GM12878 (cell line): ENCODE data around the gene SEMA4D. TPM values are rescaled to one million over a fixed set of nuclear protein-coding genes. Genes with fewer than 3 reads are reported as not detected.

Source experiments
- CBX5 ChIP-seq: sonication (generic); IDR thresholded peaks from 2 replicates; pipeline ENCODE4 v1.6.1; 2016; ENCODE audit warnings: low read depth, moderate library complexity, mild to moderate bottlenecking, inconsistent platforms
- EZH2 ChIP-seq: IDR thresholded peaks from 2 replicates; pipeline ENCODE4 v1.6.1; 2012; ENCODE audit warnings: low read depth, mild to moderate bottlenecking, control low read depth, inconsistent platforms, low read length, borderline replicate concordance; ENCODE audit not compliant: control insufficient read depth
- FOS ChIP-seq: IDR thresholded peaks from 3 replicates; pipeline ENCODE4 v1.6.1; 2011; ENCODE audit warnings: borderline replicate concordance; ENCODE audit not compliant: insufficient read length; ENCODE audit errors: extremely low read depth
- NRF1 ChIP-seq: conservative IDR thresholded peaks from 2 replicates; pipeline ENCODE4 v1.6.1; 2011; ENCODE audit warnings: mild to moderate bottlenecking, low read depth, low read length, improper control_type of control experiment
- SREBF2 ChIP-seq: IDR thresholded peaks from 2 replicates; pipeline ENCODE4 v1.6.1; 2012; ENCODE audit warnings: mild to moderate bottlenecking, low read length
- ZNF217 ChIP-seq: fragments of 450-650 bp; IDR thresholded peaks from 2 replicates; pipeline ENCODE4 v1.6.1; 2017; ENCODE audit warnings: antibody characterized with exemption, mild to moderate bottlenecking
- polyA plus RNA-seq, 11 experiments: library from polyadenylated mRNA; depleted of rRNA in 4 of 11; unstranded in 6 of 11; stranded (reverse) in 5 of 11; fragments of >200 nt; fragmentation: Nextera tagmentation in 4 of 11; fragmentation: Illumina TruSeq in 1 of 11; extraction: Ambion mirVana in 4 of 11; extraction: Trizol in 1 of 11; gene quantifications; 1 replicate in 1 of 11; 2 replicates in 10 of 11; pipeline versions ENCODE4 v1.2.1 to v1.2.3, GENCODE V29; 2011 to 2016; ENCODE audit warnings: inconsistent platforms in 2 of 11, missing spikeins in 2 of 11, low read depth in 1 of 11
- total RNA-seq, 4 experiments: library from RNA; depleted of rRNA in 3 of 4; stranded (reverse); fragments of >200 nt in 3 of 4; fragmentation: Illumina TruSeq in 1 of 4; extraction: Trizol in 1 of 4; gene quantifications; 2 replicates each; pipeline versions ENCODE4 v1.2.1 to v1.2.3, GENCODE V29; 2013 to 2021
- TF ChIP-seq, protein P1 (sequence below): fragments of 450-650 bp; IDR thresholded peaks from 2 replicates; pipeline ENCODE4 v1.6.1; 2018; ENCODE audit warnings: mild to moderate bottlenecking, low read depth, moderate library complexity; ENCODE audit not compliant: partially characterized antibody
- TF ChIP-seq, protein P2 (sequence below): fragments of 450-650 bp; IDR thresholded peaks from 2 replicates; pipeline ENCODE4 v1.6.1; 2016; ENCODE audit warnings: mild to moderate bottlenecking, moderate library complexity, borderline replicate concordance

Gene SEMA4D
- total and polyA plus RNA-seq, 10 of the 15 experiments (the other 5 are each of a cell fraction or from before 2014, with no cell fraction given) = 15.1 to 136 (median 39.6) TPM

DNA sequence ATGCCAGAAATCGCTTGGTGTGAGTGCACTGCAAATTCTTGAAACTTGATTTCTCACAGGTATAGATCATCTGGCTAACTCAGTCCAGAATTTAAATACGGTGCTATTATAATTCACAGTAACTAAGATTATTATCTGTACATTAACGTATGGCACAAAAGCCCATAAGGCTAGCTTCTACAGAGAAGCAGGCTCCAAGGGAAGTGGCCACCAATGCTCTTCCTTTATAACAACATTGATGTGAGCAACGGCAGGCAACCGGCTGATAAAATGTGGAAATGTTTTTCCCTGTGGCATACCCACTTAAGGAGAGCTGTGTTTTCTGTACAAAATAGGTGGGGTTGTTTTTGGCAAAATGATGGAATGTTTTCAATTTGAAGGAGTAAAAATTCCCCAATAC is 35.7 kb downstream of the SEMA4D start (continued):
- TF ChIP-seq, protein P1, sequence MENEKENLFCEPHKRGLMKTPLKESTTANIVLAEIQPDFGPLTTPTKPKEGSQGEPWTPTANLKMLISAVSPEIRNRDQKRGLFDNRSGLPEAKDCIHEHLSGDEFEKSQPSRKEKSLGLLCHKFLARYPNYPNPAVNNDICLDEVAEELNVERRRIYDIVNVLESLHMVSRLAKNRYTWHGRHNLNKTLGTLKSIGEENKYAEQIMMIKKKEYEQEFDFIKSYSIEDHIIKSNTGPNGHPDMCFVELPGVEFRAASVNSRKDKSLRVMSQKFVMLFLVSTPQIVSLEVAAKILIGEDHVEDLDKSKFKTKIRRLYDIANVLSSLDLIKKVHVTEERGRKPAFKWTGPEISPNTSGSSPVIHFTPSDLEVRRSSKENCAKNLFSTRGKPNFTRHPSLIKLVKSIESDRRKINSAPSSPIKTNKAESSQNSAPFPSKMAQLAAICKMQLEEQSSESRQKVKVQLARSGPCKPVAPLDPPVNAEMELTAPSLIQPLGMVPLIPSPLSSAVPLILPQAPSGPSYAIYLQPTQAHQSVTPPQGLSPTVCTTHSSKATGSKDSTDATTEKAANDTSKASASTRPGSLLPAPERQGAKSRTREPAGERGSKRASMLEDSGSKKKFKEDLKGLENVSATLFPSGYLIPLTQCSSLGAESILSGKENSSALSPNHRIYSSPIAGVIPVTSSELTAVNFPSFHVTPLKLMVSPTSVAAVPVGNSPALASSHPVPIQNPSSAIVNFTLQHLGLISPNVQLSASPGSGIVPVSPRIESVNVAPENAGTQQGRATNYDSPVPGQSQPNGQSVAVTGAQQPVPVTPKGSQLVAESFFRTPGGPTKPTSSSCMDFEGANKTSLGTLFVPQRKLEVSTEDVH = no peak
- TF ChIP-seq ZNF217 (no peak), FOS (no peak), CBX5 (no peak), EZH2 (no peak), NRF1 (no peak), SREBF2 (no peak)
- TF ChIP-seq, protein P2, sequence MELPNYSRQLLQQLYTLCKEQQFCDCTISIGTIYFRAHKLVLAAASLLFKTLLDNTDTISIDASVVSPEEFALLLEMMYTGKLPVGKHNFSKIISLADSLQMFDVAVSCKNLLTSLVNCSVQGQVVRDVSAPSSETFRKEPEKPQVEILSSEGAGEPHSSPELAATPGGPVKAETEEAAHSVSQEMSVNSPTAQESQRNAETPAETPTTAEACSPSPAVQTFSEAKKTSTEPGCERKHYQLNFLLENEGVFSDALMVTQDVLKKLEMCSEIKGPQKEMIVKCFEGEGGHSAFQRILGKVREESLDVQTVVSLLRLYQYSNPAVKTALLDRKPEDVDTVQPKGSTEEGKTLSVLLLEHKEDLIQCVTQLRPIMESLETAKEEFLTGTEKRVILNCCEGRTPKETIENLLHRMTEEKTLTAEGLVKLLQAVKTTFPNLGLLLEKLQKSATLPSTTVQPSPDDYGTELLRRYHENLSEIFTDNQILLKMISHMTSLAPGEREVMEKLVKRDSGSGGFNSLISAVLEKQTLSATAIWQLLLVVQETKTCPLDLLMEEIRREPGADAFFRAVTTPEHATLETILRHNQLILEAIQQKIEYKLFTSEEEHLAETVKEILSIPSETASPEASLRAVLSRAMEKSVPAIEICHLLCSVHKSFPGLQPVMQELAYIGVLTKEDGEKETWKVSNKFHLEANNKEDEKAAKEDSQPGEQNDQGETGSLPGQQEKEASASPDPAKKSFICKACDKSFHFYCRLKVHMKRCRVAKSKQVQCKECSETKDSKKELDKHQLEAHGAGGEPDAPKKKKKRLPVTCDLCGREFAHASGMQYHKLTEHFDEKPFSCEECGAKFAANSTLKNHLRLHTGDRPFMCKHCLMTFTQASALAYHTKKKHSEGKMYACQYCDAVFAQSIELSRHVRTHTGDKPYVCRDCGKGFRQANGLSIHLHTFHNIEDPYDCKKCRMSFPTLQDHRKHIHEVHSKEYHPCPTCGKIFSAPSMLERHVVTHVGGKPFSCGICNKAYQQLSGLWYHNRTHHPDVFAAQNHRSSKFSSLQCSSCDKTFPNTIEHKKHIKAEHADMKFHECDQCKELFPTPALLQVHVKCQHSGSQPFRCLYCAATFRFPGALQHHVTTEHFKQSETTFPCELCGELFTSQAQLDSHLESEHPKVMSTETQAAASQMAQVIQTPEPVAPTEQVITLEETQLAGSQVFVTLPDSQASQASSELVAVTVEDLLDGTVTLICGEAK = no peak
- TF ChIP-seq, all 136 proteins: peak for 0
